Measurements from ENCODE around the gene AUTS2. TPM values are rescaled to one million over a fixed set of nuclear protein-coding genes. Genes with fewer than 3 reads are reported as not detected.

The AUTS2 gene
- total RNA-seq, 4 donors from 2014 or later, result 29.8 to 114 (median 59.4) TPM

GRCh38 chr7:70787286-70787685 is 1189.0 kb downstream of the AUTS2 start:
- Histone ChIP-seq H3K4me1 (no peaks in the 10 kb centered on the region), H3K36me3 (peaks cover 0 to 52% (median 11%) of the 10 kb centered on the region in 4 donors), H3K27ac (no peak overlapping the region), H3K4me3 (no peak overlapping the region), H3K27me3 (no peaks in the 10 kb centered on the region), H3K9me3 (no peaks in the 10 kb centered on the region)
- DNase-seq, result no peak
- in situ Hi-C loops (cut with MboI; ENCODE audit: low pct_ligation_motif_present in 1 of 4, low pct_unique_long_range_greater_than_20kb in 1 of 4, low sequenced_read_pairs in 3 of 4) (no loop called here), intact Hi-C loops (cut with DNase I; ENCODE audit: low total_unique reads) (no loop called here)
- TF ChIP-seq POLR2AphosphoS5 (IDR thresholded peaks at IDR 0.05) (no peak), CTCF (IDR thresholded peaks at IDR 0.05) (no peak), POLR2A (IDR thresholded peaks at IDR 0.05) (no peak), EP300 (IDR thresholded peaks at IDR 0.05; ENCODE audit: low read depth) (no peak)
- WGBS, 2 donors (ENCODE audit: low coverage in 1 of 2), result 86 to 94% methylated on average over 7 to 25 of the region's 25 CpGs

- DNase-seq, result no peak
- Histone ChIP-seq H3K27me3 (no peaks in the 10 kb centered on the region), H3K36me3 (peaks cover 0 to 52% (median 11%) of the 10 kb centered on the region in 4 donors), H3K4me1 (no peaks in the 10 kb centered on the region), H3K27ac (no peak overlapping the region), H3K9me3 (no peaks in the 10 kb centered on the region), H3K4me3 (no peak overlapping the region)
- WGBS, 2 donors (ENCODE audit: low coverage in 1 of 2), result 83 to 86% methylated on average over 8 of the region's 8 CpGs
- intact Hi-C loops (cut with DNase I; ENCODE audit: low total_unique reads), result no loop called here
- in situ Hi-C loops (cut with MboI; ENCODE audit: low pct_ligation_motif_present in 1 of 4, low pct_unique_long_range_greater_than_20kb in 1 of 4, low sequenced_read_pairs in 3 of 4), result no loop called here
- TF ChIP-seq EP300 (IDR thresholded peaks at IDR 0.05; ENCODE audit: low read depth), result no peak
- no peak for TF ChIP-seq CTCF (IDR thresholded peaks at IDR 0.05)
- TF ChIP-seq POLR2A (IDR thresholded peaks at IDR 0.05), result no peak
These were observed 1189.5 kb downstream of the AUTS2 start for GRCh38 chr7:70787771-70788170.

- TF ChIP-seq POLR2A (IDR thresholded peaks at IDR 0.05), result no peak
- no peak for TF ChIP-seq CTCF (IDR thresholded peaks at IDR 0.05)
- TF ChIP-seq EP300 (IDR thresholded peaks at IDR 0.05; ENCODE audit: low read depth), result no peak
- TF ChIP-seq POLR2AphosphoS5 (IDR thresholded peaks at IDR 0.05), result no peak
- in situ Hi-C loops (cut with MboI; ENCODE audit: low pct_ligation_motif_present in 1 of 4, low pct_unique_long_range_greater_than_20kb in 1 of 4, low sequenced_read_pairs in 3 of 4) (no loop called here), intact Hi-C loops (cut with DNase I; ENCODE audit: low total_unique reads) (no loop called here)
- Histone ChIP-seq H3K27ac (no peak overlapping the region), H3K27me3 (no peaks in the 10 kb centered on the region), H3K9me3 (no peaks in the 10 kb centered on the region), H3K4me1 (no peaks in the 10 kb centered on the region), H3K36me3 (peaks cover 0 to 52% (median 11%) of the 10 kb centered on the region in 4 donors), H3K4me3 (no peak overlapping the region)
- 87 to 92% methylated on average over 1 to 7 of the region's 7 CpGs for WGBS, 2 donors (ENCODE audit: low coverage in 1 of 2)
- no peak for DNase-seq
These were observed 1190.0 kb downstream of the AUTS2 start for GRCh38 chr7:70788276-70788675.

- H3K4me1 ChIP-seq, result no peaks in the 10 kb centered on the region
- in situ Hi-C loops (cut with MboI; ENCODE audit: low pct_ligation_motif_present in 1 of 4, low pct_unique_long_range_greater_than_20kb in 1 of 4, low sequenced_read_pairs in 3 of 4) (no loop called here), intact Hi-C loops (cut with DNase I; ENCODE audit: low total_unique reads) (no loop called here)
- no peak overlapping the region for H3K27ac ChIP-seq
- no peak for DNase-seq
- peaks cover 0 to 43% (median 11%) of the 10 kb centered on the region in 4 donors for H3K36me3 ChIP-seq
- 97% methylated on average over 6 to 43 of the region's 43 CpGs for WGBS, 2 donors (ENCODE audit: low coverage in 1 of 2)
- H3K4me3 ChIP-seq, result no peak overlapping the region
- TF ChIP-seq CTCF (IDR thresholded peaks at IDR 0.05) (no peak), POLR2A (IDR thresholded peaks at IDR 0.05) (no peak), EP300 (IDR thresholded peaks at IDR 0.05; ENCODE audit: low read depth) (no peak), POLR2AphosphoS5 (IDR thresholded peaks at IDR 0.05) (no peak)
- H3K27me3 ChIP-seq, result no peaks in the 10 kb centered on the region
- no peaks in the 10 kb centered on the region for H3K9me3 ChIP-seq
These were observed 1191.4 kb downstream of the AUTS2 start for GRCh38 chr7:70789481-70790214.
